ENCODE results near the gene BCL7A. TPM values are rescaled to one million over a fixed set of nuclear protein-coding genes. Genes with fewer than 3 reads are reported as not detected.

The BCL7A gene
- polyA plus RNA-seq, 2 of the 4 experiments (the other 2 are of a cell fraction), result 9.2 to 9.4 TPM

- H3K4me2 ChIP-seq, result no peak overlapping the region
- H3K9me3 ChIP-seq, result no peaks in the 10 kb centered on the region
- no peak overlapping the region for H3K27ac ChIP-seq
- H3K4me1 ChIP-seq, result no peaks in the 10 kb centered on the region
- TF ChIP-seq RFX5 (IDR thresholded peaks at IDR 0.05) (no peak), CBX2 (IDR thresholded peaks at IDR 0.05; ENCODE audit: borderline replicate concordance, low read depth) (no peak), CHD2 (IDR thresholded peaks at IDR 0.05; ENCODE audit: low read length, partially characterized antibody) (no peak), HMGXB4 (CRISPR knock-in tag; IDR thresholded peaks at IDR 0.05; ENCODE audit: borderline replicate concordance) (no peak), NPAS2 (CRISPR knock-in tag; IDR thresholded peaks at IDR 0.05; ENCODE audit: borderline replicate concordance) (no peak), HOXB13 (CRISPR knock-in tag; IDR thresholded peaks at IDR 0.05; ENCODE audit: low read depth) (no peak), ZC3H11A (IDR thresholded peaks at IDR 0.05) (no peak), EHMT2 (IDR thresholded peaks at IDR 0.05; ENCODE audit: low read depth) (no peak), HOXA7 (CRISPR knock-in tag; IDR thresholded peaks at IDR 0.05) (no peak)
- ChIA-PET CTCF (interaction anchor here (0.8 to 1.4 kb wide), 4 partner anchors 12 to 211 kb away, joined by 3 to 4 read pairs (median 3); partner anchors contain the start of gene RHOF), POLR2A (no interaction called here)
- no peak for ATAC-seq
- FAIRE-seq, result no peak
- no peak for DNase-seq (ENCODE audit: low read depth in 1 of 2, low spot score in 1 of 2)
- H3K4me3 ChIP-seq, result no peak overlapping the region
- WGBS (ENCODE audit: missing lambda C conversion rate), result 82% methylated on average over 12 of the region's 12 CpGs
These were observed 17.0 kb upstream of the BCL7A start for GRCh38 chr12:122004633-122005071.

GRCh38 chr12:122005252-122005776, 16.4 kb upstream of the BCL7A start:
- ChIA-PET POLR2A (no interaction called here), CTCF (interaction anchor here (0.8 to 1.4 kb wide), 3 partner anchors 11 to 212 kb away, joined by 3 to 4 read pairs (median 3); partner anchors contain the start of gene RHOF)
- no peak for ATAC-seq
- DNase-seq (ENCODE audit: low read depth in 1 of 2, low spot score in 1 of 2), result no peak
- H3K4me2 ChIP-seq, result no peak overlapping the region
- 75% methylated on average over 11 of the region's 11 CpGs for WGBS (ENCODE audit: missing lambda C conversion rate)
- no peak for FAIRE-seq
- H3K9me3 ChIP-seq, result no peaks in the 10 kb centered on the region
- no peaks in the 10 kb centered on the region for H3K4me1 ChIP-seq
- TF ChIP-seq KDM5A (IDR thresholded peaks at IDR 0.05) (no peak), RNF2 (IDR thresholded peaks at IDR 0.05; ENCODE audit: borderline replicate concordance, low read depth) (no peak), MAZ (IDR thresholded peaks at IDR 0.05; ENCODE audit: borderline replicate concordance, low read depth, low read length) (no peak), EHMT2 (IDR thresholded peaks at IDR 0.05; ENCODE audit: low read depth) (no peak), CHD4 (IDR thresholded peaks at IDR 0.05; ENCODE audit: borderline replicate concordance) (no peak), NR3C1 (IDR thresholded peaks at IDR 0.05) (no peak), BCL3 (IDR thresholded peaks at IDR 0.05) (no peak), EHF (CRISPR knock-in tag; IDR thresholded peaks at IDR 0.05) (no peak), FOSB (CRISPR knock-in tag; IDR thresholded peaks at IDR 0.05) (no peak), FOSL2 (IDR thresholded peaks at IDR 0.05) (no peak), FOSL2 (CRISPR knock-in tag; IDR thresholded peaks at IDR 0.05) (no peak), ESRRA (IDR thresholded peaks at IDR 0.05; ENCODE audit: borderline replicate concordance, low read length) (no peak), EP300 (IDR thresholded peaks at IDR 0.05) (no peak), ZSCAN20 (CRISPR knock-in tag; IDR thresholded peaks at IDR 0.05) (no peak), RAD21 (conservative IDR thresholded peaks at IDR 0.05 in 1 of 2, IDR thresholded peaks at IDR 0.05 in 1 of 2) (no peak)
- H3K4me3 ChIP-seq, result no peak overlapping the region
- H3K27ac ChIP-seq, result no peak overlapping the region

Measured in A549 (cell line).